Measurements from ENCODE around the gene SLC9A3.

The SLC9A3 gene

DNA sequence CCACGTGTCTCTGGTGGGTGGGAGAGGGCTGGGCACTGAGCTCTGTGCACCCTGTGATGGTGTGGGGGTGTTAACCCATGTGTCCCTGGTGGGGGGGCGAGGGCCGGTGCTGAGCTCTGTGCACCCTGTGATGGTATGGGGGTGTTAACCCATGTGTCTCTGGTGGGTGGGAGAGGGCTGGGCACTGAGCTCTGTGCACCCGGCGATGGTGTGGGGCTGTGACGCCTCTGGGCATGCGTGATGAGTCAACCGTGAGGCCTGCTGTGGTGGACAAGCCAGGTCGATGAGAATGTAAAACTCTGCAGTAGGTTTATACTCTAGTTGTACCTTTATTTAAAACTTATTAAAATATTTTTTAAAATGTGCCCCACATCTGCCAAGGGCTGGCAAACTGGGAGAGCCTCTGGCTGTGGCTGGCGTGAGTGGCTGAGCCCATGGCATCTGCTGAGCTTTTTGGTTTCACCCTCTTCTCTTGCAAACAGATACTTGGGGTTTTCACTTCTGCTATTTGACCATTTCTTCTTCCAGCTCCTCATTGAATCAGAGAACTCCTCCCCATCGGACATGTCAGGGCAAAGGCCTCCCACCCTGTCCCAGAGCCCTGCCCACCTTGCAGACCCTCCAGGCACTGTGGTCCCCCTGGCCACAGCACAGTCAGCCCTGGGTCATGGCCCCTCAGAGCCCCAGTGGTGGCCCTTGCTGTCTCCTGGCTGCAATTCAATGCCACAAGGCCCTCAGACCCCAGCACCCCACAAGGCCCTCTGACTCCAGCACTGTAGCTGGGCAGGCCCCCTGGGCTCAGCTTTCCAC, 99.7 kb downstream of the SLC9A3 start:
- no peak for DNase-seq

DNA sequence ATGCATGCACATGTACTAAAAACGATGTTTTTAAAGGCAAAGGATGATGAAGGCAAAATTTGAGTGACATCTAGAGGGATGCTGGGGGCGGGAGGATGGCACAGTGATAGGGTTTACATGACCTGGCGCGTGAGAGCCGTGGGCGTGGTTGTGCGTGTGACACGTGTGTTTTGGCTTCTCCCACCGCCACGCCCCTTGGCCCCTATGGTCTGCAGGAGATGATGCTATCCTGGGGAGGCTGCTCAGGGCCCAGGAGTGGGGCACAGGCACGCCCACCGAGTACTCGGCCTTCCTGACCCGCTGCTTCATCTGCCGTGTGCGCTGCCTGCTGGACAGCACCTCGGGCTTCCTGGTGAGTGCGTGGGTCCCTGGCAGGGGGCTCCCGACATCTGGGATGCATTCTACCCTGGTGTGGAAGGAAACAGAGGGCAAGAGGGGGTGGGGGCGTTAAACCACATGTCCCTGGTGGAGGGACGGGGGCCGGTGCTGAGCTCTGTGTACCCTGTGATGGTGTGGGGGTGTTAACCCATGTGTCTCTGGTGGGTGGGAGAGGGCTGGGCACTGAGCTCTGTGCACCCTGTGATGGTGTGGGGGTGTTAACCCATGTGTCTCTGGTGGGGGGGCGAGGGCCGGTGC, 100.5 kb downstream of the SLC9A3 start:
- DNase-seq, result no peak

GRCh38 chr5:423233-423565, 101.0 kb downstream of the SLC9A3 start:
- no peak for DNase-seq

- no peak for DNase-seq
Observed at GRCh38 chr5:422323-423232, 101.7 kb downstream of the SLC9A3 start.

DNA sequence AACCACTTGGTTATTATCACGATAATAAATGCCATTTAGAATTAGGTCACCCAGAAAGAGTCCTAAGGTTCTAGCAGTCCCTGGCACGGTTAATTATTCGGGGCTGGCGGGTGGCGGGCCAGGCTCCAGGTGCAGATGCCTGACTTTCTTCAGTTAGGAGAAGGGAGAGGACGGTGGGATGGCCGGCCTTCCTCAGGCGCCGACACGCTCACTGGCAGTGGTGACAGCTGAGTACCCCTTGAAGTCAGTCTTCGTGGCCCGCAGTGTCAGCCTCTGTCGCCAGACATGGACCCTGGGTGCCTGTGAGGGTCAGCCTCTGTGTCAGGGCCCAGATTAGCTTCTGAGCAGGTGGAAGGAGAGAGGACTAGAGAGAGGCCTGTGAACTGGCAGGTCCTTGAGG, 102.3 kb downstream of the SLC9A3 start:
- no peak for DNase-seq

- DNase-seq, result no peak
Observed at GRCh38 chr5:421287-421880, 102.9 kb downstream of the SLC9A3 start.

GRCh38 chr5:420632-421286, 103.5 kb downstream of the SLC9A3 start:
- DNase-seq, result no peak

Measured in NCI-H748 treated with DMSO at 0.1 percent for 48 hours (cell line).